ENCODE results near the gene XRCC1.
"Not testable (repeated sequence)": the region's sequence is repeated elsewhere in the genome, so short reads cannot be mapped to it uniquely, and the experiment has no call there.

The XRCC1 gene

GRCh38 chr19:43594081-43594697, 18.9 kb upstream of the XRCC1 start:
- Histone ChIP-seq H3K36me3 (peaks cover 26% of the 10 kb centered on the region), H3K4me3 (ENCODE audit: low read depth in 1 of 2, low read length in 1 of 2) (peak overlapping the region; percentile 74 to 87), H3K27ac (peak overlapping the region; percentile 96), H3K9me3 (no peaks in the 10 kb centered on the region), H3K27me3 (no peaks in the 10 kb centered on the region), H3K4me1 (ENCODE audit: control insufficient read depth in 1 of 2, insufficient read depth in 1 of 2, low read depth in 1 of 2, low read length in 1 of 2) (peaks cover 32 to 40% of the 10 kb centered on the region in 2 experiments)
- TF ChIP-seq, protein P1, sequence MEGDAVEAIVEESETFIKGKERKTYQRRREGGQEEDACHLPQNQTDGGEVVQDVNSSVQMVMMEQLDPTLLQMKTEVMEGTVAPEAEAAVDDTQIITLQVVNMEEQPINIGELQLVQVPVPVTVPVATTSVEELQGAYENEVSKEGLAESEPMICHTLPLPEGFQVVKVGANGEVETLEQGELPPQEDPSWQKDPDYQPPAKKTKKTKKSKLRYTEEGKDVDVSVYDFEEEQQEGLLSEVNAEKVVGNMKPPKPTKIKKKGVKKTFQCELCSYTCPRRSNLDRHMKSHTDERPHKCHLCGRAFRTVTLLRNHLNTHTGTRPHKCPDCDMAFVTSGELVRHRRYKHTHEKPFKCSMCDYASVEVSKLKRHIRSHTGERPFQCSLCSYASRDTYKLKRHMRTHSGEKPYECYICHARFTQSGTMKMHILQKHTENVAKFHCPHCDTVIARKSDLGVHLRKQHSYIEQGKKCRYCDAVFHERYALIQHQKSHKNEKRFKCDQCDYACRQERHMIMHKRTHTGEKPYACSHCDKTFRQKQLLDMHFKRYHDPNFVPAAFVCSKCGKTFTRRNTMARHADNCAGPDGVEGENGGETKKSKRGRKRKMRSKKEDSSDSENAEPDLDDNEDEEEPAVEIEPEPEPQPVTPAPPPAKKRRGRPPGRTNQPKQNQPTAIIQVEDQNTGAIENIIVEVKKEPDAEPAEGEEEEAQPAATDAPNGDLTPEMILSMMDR (IDR thresholded peaks at IDR 0.05), result no peak

DNA sequence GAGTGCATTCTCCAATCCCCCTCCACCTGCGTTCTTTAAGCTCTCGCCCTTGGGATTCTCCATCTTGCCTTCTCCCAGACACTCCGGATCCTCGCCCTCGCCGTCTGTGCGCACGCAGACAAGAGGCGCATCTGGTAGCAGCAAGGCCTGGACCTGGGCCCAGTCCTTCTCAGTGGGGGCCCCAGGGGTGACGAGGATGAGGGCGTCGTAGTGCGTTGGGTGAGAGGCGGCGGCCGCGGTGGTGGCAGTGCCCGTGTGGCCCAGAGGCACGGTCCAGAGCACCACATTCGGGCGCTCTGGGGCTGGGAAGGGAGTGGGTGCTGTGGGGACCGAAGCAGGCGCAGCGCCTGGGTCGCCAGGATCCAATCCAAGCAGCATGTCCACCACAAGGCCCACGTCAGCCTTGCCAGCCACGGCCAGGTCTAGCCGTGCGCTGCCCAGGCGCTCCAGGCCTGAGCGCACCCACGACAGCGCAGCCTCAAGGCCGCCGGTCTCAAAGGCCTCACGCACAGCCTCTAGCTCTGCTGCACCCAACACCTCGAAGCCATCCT, 17.5 kb upstream of the XRCC1 start:
- Histone ChIP-seq H3K4me1 (ENCODE audit: control insufficient read depth in 1 of 2, insufficient read depth in 1 of 2, low read depth in 1 of 2, low read length in 1 of 2) (peaks cover 32 to 39% of the 10 kb centered on the region in 2 experiments), H3K4me3 (ENCODE audit: low read depth in 1 of 2, low read length in 1 of 2) (no peak overlapping the region), H3K36me3 (peaks cover 20% of the 10 kb centered on the region), H3K9me3 (no peaks in the 10 kb centered on the region), H3K27me3 (no peaks in the 10 kb centered on the region), H3K27ac (no peak overlapping the region)
- TF ChIP-seq, protein P1 (IDR thresholded peaks at IDR 0.05), result no peak

GRCh38 chr19:43591904-43592772, 16.8 kb upstream of the XRCC1 start:
- Histone ChIP-seq H3K4me1 (ENCODE audit: control insufficient read depth in 1 of 2, insufficient read depth in 1 of 2, low read depth in 1 of 2, low read length in 1 of 2) (peaks cover 27 to 32% of the 10 kb centered on the region in 2 experiments), H3K27ac (no peak overlapping the region), H3K27me3 (no peaks in the 10 kb centered on the region), H3K4me3 (ENCODE audit: low read depth in 1 of 2, low read length in 1 of 2) (no peak overlapping the region), H3K9me3 (no peaks in the 10 kb centered on the region), H3K36me3 (peaks cover 20% of the 10 kb centered on the region)
- TF ChIP-seq, protein P1 (IDR thresholded peaks at IDR 0.05), result no peak

DNA sequence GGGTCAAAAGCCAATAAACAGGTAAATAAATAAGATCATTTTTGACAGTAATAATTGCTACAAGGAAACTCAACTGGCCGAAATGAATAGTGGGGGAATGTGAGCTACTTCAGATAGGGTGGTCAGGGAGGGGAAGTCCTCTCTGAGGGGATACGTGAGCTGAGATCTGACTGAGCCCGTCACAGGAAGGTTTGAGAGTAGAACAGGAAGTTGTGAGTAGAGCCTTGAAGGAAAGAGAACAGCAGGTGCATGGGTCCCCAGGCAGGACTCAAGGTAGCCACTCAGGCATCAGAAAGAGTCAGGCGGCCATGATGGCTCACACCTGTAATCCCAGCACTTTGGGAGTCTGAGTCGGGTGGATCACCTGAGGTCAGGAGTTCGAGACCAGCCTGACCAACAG, 14.4 kb upstream of the XRCC1 start:
- TF ChIP-seq, protein P1 (IDR thresholded peaks at IDR 0.05), result no peak
- no peak overlapping the region for H3K27ac ChIP-seq
- peaks cover 20% of the 10 kb centered on the region for H3K36me3 ChIP-seq

GRCh38 chr19:43589277-43589676, 13.9 kb upstream of the XRCC1 start:
- TF ChIP-seq, protein P1 (IDR thresholded peaks at IDR 0.05), result no peak
- H3K27ac ChIP-seq, result no peak overlapping the region
- peaks cover 20% of the 10 kb centered on the region for H3K36me3 ChIP-seq
- peaks cover 0 to 4% of the 10 kb centered on the region in 2 experiments for H3K4me1 ChIP-seq (ENCODE audit: control insufficient read depth in 1 of 2, insufficient read depth in 1 of 2, low read depth in 1 of 2, low read length in 1 of 2)
- H3K27me3 ChIP-seq, result no peaks in the 10 kb centered on the region
- no peaks in the 10 kb centered on the region for H3K9me3 ChIP-seq
- no peak overlapping the region for H3K4me3 ChIP-seq (ENCODE audit: low read depth in 1 of 2, low read length in 1 of 2)

More for the DNA sequence above, 14.4 kb upstream of the XRCC1 start:
- no peaks in the 10 kb centered on the region for H3K27me3 ChIP-seq
- no peak overlapping the region for H3K4me3 ChIP-seq (ENCODE audit: low read depth in 1 of 2, low read length in 1 of 2)
- no peaks in the 10 kb centered on the region for H3K9me3 ChIP-seq
- peaks cover 3 to 8% of the 10 kb centered on the region in 2 experiments for H3K4me1 ChIP-seq (ENCODE audit: control insufficient read depth in 1 of 2, insufficient read depth in 1 of 2, low read depth in 1 of 2, low read length in 1 of 2)

GRCh38 chr19:43587029-43587428, 11.7 kb upstream of the XRCC1 start:
- not testable (repeated sequence) for H3K4me3 ChIP-seq (ENCODE audit: low read depth in 1 of 2, low read length in 1 of 2); H3K27me3 ChIP-seq; H3K4me1 ChIP-seq (ENCODE audit: control insufficient read depth in 1 of 2, insufficient read depth in 1 of 2, low read depth in 1 of 2, low read length in 1 of 2); H3K9me3 ChIP-seq; H3K36me3 ChIP-seq; H3K27ac ChIP-seq

Measured in neutrophil (primary cell).